Measurements from ENCODE around the gene METTL2B. TPM values are rescaled to one million over a fixed set of nuclear protein-coding genes. Genes with fewer than 3 reads are reported as not detected.
"Not testable (repeated sequence)": the region's sequence is repeated elsewhere in the genome, so short reads cannot be mapped to it uniquely, and the experiment has no call there.

The METTL2B gene
- total and polyA plus RNA-seq, 9 donors, result 9.5 to 31.3 (median 20.3) TPM

DNA sequence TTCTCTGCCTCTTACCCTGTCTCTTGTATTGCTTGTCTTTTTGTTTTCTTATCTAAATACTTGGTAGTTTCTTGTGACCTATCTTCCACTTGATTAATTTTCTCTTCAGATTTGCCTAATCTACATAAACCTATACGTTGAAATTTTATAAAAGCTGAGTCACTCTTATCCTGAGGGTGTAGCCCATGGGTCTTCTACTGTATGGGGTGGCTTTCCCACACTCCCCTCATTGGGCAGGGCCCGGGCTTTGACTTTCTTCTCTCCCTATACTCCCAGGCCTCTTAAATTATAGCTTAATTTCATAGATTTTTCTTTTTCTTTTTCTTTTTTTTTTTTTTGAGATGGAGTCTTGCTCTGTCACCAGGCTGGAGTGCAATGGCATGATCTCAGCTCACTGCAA lies 66.0 kb downstream of the METTL2B start:
- H3K4me1 ChIP-seq (ENCODE audit: insufficient read depth); H3K4me3 ChIP-seq; intact Hi-C loops (cut with DNase I): not testable (repeated sequence)

DNA sequence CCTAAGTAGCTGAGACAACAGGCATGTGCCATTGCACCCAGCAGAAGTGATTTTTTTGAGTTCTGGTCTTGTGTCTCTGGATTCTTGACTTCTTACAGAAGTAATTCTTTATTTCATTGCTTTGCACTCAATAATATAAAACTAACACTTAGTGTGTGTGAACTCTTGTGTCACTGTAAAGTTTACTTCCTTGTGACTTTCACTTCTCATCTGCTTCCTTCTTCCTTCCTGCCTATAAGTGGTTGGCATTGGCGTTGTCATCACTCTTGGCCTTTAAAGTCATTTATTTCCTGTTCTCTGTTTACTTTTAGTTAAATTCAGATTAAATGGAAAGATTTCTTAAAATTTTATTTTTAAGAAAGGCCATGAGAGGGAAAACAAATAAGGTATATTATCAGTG lies 66.8 kb downstream of the METTL2B start:
- H3K27ac ChIP-seq; H3K4me1 ChIP-seq (ENCODE audit: insufficient read depth); H3K4me3 ChIP-seq; H3K36me3 ChIP-seq; DNase-seq; intact Hi-C loops (cut with DNase I); H3K9me3 ChIP-seq; H3K27me3 ChIP-seq: not testable (repeated sequence)
- whole genome bisulfite sequencing, 3 donors, result 85 to 89% (median 89%) methylated on average over 1 of the region's 1 CpG

More for the DNA sequence above, 66.0 kb downstream of the METTL2B start:
- 81 to 89% (median 87%) methylated on average over 2 of the region's 2 CpGs for WGBS, 3 donors
- not testable (repeated sequence) for H3K9me3 ChIP-seq, H3K36me3 ChIP-seq, H3K27me3 ChIP-seq, H3K27ac ChIP-seq, DNase-seq

DNA sequence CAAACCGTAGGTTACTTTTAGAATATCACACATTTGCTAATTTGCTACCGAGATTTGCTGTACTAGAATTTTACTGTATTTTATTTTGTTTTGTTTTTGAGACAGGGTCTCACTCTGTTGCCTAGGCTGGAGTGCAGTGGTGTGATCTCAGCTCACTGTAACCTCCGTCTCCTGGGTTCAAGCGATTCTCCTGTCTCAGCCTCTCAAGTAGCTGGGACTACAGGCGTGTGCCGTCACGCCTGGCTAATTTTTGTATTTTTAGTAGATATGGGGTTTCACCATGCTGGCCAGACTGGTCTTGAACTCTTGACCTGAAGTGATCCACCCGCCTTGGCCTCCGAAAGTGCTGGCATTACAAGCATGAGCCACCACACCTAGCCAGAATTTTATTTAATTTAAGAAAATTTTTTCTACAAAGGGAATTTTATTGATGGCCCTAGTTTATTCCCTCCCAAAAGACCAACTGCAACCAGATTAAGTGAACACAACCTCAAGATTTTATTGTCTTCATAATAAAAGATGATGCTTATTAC lies 69.8 kb downstream of the METTL2B start:
- intact Hi-C loops (cut with DNase I); H3K4me3 ChIP-seq; H3K27ac ChIP-seq; H3K4me1 ChIP-seq (ENCODE audit: insufficient read depth); H3K9me3 ChIP-seq; H3K36me3 ChIP-seq; H3K27me3 ChIP-seq; DNase-seq: not testable (repeated sequence)
- WGBS, 3 donors, result 92 to 95% (median 93%) methylated on average over 9 of the region's 9 CpGs

DNA sequence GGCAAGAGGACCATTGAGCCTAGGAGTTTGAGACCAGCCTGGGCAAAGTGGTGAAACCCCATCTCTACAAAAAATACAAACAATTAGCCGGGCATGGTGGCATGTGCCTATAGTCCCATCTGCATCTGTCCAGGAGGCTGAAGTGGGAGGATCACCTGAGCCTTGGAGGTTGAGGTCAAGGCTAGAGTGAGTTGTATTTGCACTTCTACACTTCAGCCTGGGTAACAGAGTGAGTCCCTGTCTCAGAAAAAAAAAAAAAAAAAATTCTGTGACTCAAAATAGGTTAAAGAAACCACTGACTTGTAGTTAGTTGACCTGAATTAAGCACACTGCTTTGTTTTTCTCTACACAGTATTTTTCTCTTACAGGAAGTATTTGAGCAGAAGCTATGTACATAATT lies 74.4 kb downstream of the METTL2B start:
- TF ChIP-seq, protein P1, sequence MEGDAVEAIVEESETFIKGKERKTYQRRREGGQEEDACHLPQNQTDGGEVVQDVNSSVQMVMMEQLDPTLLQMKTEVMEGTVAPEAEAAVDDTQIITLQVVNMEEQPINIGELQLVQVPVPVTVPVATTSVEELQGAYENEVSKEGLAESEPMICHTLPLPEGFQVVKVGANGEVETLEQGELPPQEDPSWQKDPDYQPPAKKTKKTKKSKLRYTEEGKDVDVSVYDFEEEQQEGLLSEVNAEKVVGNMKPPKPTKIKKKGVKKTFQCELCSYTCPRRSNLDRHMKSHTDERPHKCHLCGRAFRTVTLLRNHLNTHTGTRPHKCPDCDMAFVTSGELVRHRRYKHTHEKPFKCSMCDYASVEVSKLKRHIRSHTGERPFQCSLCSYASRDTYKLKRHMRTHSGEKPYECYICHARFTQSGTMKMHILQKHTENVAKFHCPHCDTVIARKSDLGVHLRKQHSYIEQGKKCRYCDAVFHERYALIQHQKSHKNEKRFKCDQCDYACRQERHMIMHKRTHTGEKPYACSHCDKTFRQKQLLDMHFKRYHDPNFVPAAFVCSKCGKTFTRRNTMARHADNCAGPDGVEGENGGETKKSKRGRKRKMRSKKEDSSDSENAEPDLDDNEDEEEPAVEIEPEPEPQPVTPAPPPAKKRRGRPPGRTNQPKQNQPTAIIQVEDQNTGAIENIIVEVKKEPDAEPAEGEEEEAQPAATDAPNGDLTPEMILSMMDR (IDR thresholded peaks at IDR 0.05), result no peak
- TF ChIP-seq POLR2A (IDR thresholded peaks at IDR 0.05), result no peak

DNA sequence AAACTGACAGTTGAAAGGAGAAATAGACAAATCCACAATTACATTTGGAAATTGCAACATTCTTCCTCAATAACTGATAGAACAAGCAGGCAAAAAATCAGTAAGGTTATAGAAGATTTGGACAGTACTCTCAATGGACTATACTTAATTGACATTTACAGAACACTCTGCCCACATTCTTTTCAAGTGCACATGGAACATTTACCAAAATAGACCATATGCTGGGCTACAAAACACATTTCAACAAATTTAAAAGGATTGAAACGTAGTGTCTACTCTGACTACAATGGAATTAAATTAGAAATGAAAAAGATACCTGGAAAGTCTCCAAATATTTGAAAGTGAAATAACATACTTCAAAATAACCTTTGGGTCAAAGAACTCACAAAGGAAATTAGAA lies 77.8 kb downstream of the METTL2B start:
- H3K9me3 ChIP-seq; H3K4me3 ChIP-seq; H3K4me1 ChIP-seq (ENCODE audit: insufficient read depth); intact Hi-C loops (cut with DNase I); DNase-seq; H3K36me3 ChIP-seq; H3K27me3 ChIP-seq; H3K27ac ChIP-seq: not testable (repeated sequence)
- WGBS, 3 donors, result 0 to 8% (median 3%) methylated on average over 1 of the region's 1 CpG

More for the DNA sequence above, 74.4 kb downstream of the METTL2B start:
- Histone ChIP-seq H3K4me3 (no peak overlapping the region), H3K27me3 (no peaks in the 10 kb centered on the region), H3K4me1 (ENCODE audit: insufficient read depth) (no peaks in the 10 kb centered on the region), H3K9me3 (no peaks in the 10 kb centered on the region), H3K27ac (no peak overlapping the region), H3K36me3 (no peaks in the 10 kb centered on the region)
- 73 to 89% (median 84%) methylated on average over 1 of the region's 1 CpG for WGBS, 3 donors
- intact Hi-C loops (cut with DNase I), result no loop called here
- DNase-seq, result no peak

Small RNAs within 50 kb of the gene (small RNA-seq; reads per million reads assigned to genes)
- gene AC010655.1 (not detected), gene AC010655.2 (not detected), gene RF00017 (not detected), gene RNU7-54P (not detected)

Other genes with a start within 250 kb of the METTL2B start
- gene LEP, start 235.5 kb upstream of the METTL2B start, total RNA-seq, result under 1 TPM in 3 of 7 donors, not detected in 4; 0.12 to 0.23 (median 0.15) TPM
- gene LEP, start 235.5 kb upstream of the METTL2B start, polyA plus RNA-seq, result under 1 TPM; 0.01 to 0.87 TPM
- gene RBM28, start 132.8 kb upstream of the METTL2B start, total RNA-seq, result 10 to 100 TPM; 18.5 to 50.8 (median 35.1) TPM
- gene RBM28, start 132.8 kb upstream of the METTL2B start, polyA plus RNA-seq, result 10 to 100 TPM; 13.6 to 28.7 TPM
- 1 to 10 TPM in 3 of 7 donors, under 1 TPM in 4; 0.11 to 1.1 (median 0.74) TPM for gene PRRT4, start 115.1 kb upstream of the METTL2B start, total RNA-seq
- gene PRRT4, start 115.1 kb upstream of the METTL2B start, polyA plus RNA-seq, result 1 to 10 TPM in 1 of 2 donors, under 1 TPM in 1; 0.17 to 1.2 TPM
- gene IMPDH1, start 66.8 kb upstream of the METTL2B start, total RNA-seq, result 10 to 100 TPM; 10.3 to 66.9 (median 41.4) TPM
- 10 to 100 TPM; 16.5 to 23.3 TPM for gene IMPDH1, start 66.8 kb upstream of the METTL2B start, polyA plus RNA-seq
- 10 to 100 TPM; 10.2 to 69.7 (median 32.9) TPM for gene HILPDA, start 20.9 kb upstream of the METTL2B start, total RNA-seq
- 10 to 100 TPM; 18.7 to 39.0 TPM for gene HILPDA, start 20.9 kb upstream of the METTL2B start, polyA plus RNA-seq
- 1 to 10 TPM in 6 of 7 donors, under 1 TPM in 1; 0.36 to 4.0 (median 1.6) TPM for gene GARIN1A, start 195.5 kb downstream of the METTL2B start, total RNA-seq
- 1 to 10 TPM in 1 of 2 donors, under 1 TPM in 1; 0.59 to 1.3 TPM for gene GARIN1A, start 195.5 kb downstream of the METTL2B start, polyA plus RNA-seq

Measured in ovary (tissue), 9 donors.